HG03460 (cell line): ENCODE measurements around the gene HSF4.

Experiments used
- ATAC-seq: cut with Tn5 transposase; IDR thresholded peaks from one replicate; pipeline ENCODE4 v1.9.1; 2021; ENCODE audit not compliant: unreplicated experiment

Gene HSF4

GRCh38 chr16:67199808-67200198 is 35.3 kb downstream of the HSF4 start:
- no peak for ATAC-seq

GRCh38 chr16:67200491-67200890 is 35.9 kb downstream of the HSF4 start:
- no peak for ATAC-seq

- ATAC-seq, result no peak
These were observed 37.1 kb downstream of the HSF4 start for GRCh38 chr16:67201411-67202345.

- ATAC-seq, result no peak
These were observed 37.9 kb downstream of the HSF4 start for GRCh38 chr16:67202426-67202825.

DNA sequence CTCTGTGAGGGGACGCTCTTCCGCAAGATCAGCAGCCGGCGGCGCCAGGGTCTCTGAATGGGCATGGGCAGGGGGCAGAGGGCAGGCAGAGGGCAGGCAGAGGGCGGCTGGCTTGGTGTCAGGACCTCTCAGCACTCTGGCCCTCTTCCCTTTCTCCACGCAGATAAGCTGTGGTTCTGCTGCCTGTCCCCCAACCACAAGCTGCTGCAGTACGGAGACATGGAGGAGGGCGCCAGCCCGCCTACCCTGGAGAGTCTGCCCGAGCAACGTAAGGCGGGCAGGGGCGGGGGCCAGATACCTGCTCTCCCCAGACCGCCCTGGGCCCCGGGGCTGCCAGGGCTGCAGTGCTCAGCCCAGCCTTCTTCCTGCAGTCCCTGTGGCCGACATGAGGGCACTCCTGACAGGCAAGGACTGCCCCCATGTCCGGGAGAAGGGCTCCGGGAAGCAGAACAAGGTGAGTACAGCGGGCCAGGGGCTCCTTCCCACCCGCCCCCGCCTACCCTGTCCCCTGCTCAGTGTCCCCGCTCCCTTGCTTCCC is 38.5 kb downstream of the HSF4 start:
- ATAC-seq, result no peak

- ATAC-seq, result no peak
These were observed 39.5 kb downstream of the HSF4 start for GRCh38 chr16:67204076-67204475.

DNA sequence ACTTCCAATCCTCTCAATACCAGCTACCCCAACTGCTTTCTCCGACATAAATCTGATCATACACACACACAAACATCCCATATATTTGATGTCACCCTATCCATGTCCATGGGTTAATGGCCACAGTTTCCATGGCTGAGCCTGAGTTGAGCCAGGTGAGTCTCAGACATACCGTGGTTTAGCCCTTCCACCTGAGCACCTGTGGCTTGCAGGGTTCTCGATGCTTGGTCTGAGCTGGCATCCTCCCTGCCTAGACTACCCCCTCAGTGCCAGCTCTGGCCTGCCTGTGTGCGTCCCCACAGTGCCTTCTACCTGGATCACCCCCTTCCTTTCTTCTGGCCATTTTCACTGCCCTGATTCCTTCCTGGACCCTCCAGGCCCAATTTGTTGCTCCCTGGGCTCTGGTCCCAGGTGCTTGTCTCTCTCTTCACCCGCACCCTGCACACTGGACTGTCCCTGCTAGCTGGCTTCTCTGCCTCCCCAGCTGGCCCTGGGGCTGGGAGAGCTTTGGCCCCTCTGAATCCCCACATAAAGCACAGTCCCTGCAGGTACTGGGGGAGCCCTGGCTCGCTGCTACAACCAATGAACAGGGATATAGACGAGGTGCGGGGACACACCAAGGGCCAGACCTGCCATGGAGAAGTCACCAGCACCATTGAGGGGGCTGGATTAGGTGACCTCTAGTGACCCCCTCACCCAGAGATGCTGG is 41.7 kb downstream of the HSF4 start:
- ATAC-seq, result no peak

DNA sequence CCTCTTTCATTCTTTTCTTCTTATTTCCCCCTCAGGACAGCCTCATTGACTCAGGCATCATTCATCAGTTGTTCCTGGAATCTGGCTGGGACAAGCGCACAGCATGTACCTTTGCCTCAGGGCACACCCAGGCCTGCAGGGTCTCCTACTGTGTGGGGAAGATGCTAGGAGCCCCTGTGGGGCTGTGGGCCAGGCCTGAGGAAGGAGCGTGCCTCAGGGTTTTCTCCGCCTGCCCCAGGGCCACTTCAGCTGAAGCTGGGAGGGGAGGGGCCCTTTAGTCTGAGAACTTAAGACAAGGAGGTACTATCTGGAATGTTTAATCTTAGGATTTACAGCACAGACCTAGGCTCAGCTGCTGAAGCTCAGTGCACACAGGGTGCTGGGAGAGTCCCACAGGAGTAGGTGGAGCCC is 42.3 kb downstream of the HSF4 start:
- no peak for ATAC-seq

GRCh38 chr16:67207249-67208091 is 42.9 kb downstream of the HSF4 start:
- ATAC-seq, result no peak

DNA sequence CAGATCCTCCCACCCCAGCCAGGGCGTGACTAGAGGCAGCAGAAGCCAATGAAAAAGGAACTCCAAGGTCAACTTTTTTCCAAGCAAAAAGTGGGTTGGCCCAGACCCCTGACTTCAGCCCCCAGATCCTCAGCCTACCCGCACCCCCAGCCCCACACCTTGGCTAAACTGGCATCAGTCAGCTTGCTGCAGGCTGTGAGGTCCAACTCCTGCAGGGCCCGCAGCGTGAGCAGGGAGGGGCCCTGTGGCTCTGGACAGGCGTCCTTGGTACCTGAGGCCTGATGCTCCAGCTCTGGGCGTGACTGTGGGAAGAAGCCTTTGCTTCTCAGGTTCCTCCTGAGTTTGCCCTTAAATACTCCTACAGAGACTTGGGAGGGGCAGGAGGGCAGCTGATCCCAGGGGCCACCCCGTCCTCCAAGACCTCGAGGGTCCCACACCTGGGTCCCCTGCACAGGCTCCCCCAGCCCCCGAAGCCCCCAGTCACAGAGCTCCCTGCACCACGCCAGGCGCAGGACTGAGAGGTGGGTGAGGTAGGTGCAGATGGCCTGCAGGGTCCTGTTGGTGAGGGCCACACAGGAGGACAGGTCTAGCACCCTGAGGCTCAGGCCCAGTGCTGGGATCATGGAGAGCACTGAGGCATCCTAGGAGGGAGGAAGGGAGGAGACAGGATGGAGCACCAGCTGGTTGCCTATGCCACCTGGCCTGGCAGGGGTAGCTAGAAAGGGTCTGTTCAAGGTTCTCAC is 43.8 kb downstream of the HSF4 start:
- no peak for ATAC-seq

GRCh38 chr16:67209565-67209964 is 45.0 kb downstream of the HSF4 start:
- no peak for ATAC-seq

GRCh38 chr16:67210069-67210937 is 45.8 kb downstream of the HSF4 start:
- no peak for ATAC-seq

- no peak for ATAC-seq
These were observed 47.1 kb downstream of the HSF4 start for GRCh38 chr16:67211674-67212073.

GRCh38 chr16:67212766-67213165 is 48.2 kb downstream of the HSF4 start:
- no peak for ATAC-seq

DNA sequence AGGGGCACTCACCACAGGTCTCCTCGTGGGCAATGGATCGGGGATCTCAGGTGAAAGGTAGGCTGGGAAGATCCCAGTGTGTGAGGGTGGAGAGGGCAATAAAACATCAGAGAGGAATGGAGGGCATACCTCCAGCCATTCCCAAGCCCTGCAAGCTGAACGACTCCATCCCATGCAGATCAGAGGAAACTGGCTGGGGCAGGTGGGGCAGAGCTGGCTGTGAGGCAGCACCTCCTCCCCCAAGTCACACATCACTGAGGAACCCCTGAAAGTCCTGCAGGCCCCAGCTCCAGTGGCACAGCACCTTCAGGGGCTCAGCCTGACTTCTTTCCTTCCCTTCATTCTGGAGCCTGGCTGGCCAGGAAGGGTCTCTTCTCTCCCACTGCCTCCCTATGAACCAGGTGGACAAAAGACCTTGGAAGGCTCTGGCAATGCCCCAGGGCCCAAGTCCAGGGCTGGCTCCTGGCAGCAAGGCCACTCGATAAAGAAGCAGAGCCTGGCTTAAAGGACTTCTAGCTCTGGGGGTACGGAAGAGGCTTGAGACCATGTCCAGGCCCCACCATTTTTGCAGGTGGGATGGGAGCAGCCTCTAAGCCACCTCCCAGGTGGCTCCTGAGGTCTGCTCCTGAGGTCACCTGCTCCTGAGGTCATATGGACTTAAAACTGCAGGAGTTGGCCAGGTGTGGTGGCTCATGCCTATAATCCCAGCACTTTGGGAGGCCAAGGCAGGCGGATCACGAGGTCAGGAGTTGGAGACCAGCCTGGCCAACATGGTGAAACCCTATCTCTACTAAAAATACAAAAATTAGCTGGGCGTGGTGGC is 48.9 kb downstream of the HSF4 start:
- ATAC-seq, result no peak

GRCh38 chr16:67215706-67216105 is 51.2 kb downstream of the HSF4 start:
- no peak for ATAC-seq

GRCh38 chr16:67216612-67217490 is 52.3 kb downstream of the HSF4 start:
- ATAC-seq, result no peak
